ENCODE measurements around the gene CENPA. TPM values are rescaled to one million over a fixed set of nuclear protein-coding genes. Genes with fewer than 3 reads are reported as not detected.
A peak's percentile ranks its signal among the peaks of the same experiment; 100 is the strongest.
"Not testable (repeated sequence)": the region's sequence is repeated elsewhere in the genome, so short reads cannot be mapped to it uniquely, and the experiment has no call there.

The CENPA gene
- polyA plus RNA-seq, 12 donors, result 4.3 to 13.8 (median 7.6) TPM; not detected in 2

DNA sequence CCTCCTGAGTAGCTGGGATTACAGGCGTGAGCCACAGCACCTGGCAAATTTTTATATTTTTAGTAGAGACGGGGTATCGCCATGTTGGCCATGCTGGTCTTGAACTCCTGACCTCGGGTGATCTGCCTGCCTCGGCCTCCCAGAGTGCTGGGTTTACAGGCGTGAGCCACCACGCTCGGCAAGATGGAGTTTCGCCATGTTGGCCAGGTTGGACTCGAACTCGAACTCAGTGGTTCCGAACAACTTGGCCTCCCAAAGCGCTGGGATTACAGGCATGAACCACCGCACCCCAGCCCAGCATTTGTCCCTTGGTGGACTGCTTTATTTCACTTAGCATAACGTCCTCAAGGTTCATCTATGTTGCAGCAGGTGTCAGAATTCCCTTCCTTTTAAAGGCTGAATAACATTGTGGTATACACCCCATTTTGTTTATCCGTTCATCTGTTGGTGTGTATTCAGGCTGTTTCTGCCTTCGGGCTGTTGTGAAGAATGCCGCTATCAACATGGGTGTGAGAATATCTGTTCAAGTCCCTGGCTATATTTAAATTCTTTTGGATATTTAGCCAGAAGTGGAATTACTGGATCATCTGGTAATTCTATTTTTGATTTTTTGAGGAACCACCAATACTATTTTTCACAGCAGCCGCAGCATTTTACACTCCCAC is 1.2 kb upstream of the CENPA start:
- DNase-seq, result no peak

- no peak for DNase-seq
Measured at GRCh38 chr2:26786207-26787028, 562 bp downstream of the CENPA start.

- no peak for DNase-seq
Measured at GRCh38 chr2:26792720-26793119, 6.9 kb downstream of the CENPA start.

GRCh38 chr2:26793518-26793917 is 7.7 kb downstream of the CENPA start:
- DNase-seq, result no peak

- not testable (repeated sequence) for DNase-seq
Measured at GRCh38 chr2:26795135-26795534, 9.3 kb downstream of the CENPA start.

GRCh38 chr2:26801328-26801727 is 15.5 kb downstream of the CENPA start:
- no peak for DNase-seq

- no peak for DNase-seq
Measured at GRCh38 chr2:26801796-26802195, 15.9 kb downstream of the CENPA start.

DNA sequence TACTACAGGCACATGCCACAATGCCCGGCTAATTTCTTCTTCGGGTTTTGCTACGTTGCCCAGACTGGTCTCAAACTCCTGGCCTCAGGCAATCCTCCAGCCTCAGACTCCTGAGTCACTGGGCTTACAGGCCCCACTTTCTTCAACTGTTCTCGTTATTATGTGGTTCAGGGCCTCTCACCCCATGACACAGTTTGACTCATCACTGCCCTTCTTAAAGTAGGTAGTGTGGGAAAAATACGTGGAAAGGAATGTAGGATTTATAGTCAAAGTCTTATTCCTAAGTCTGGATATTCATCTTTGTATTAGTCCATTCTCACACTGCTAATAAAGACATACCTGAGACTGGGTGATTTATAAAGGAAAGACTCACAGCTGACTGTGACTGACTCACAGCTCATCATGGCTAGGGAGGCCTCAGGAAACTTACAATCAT is 19.4 kb downstream of the CENPA start:
- DNase-seq, result no peak

- DNase-seq, result no peak
Measured at GRCh38 chr2:26807788-26808460, 22.1 kb downstream of the CENPA start.

GRCh38 chr2:26809211-26809610 is 23.4 kb downstream of the CENPA start:
- no peak for DNase-seq

GRCh38 chr2:26809876-26810577 is 24.2 kb downstream of the CENPA start:
- DNase-seq, result peak; percentile 13

- DNase-seq, result no peak
Measured at GRCh38 chr2:26811261-26811660, 25.4 kb downstream of the CENPA start.

- DNase-seq, result no peak
Measured at GRCh38 chr2:26811791-26812694, 26.2 kb downstream of the CENPA start.

GRCh38 chr2:26812731-26813130 is 26.9 kb downstream of the CENPA start:
- no peak for DNase-seq

DNA sequence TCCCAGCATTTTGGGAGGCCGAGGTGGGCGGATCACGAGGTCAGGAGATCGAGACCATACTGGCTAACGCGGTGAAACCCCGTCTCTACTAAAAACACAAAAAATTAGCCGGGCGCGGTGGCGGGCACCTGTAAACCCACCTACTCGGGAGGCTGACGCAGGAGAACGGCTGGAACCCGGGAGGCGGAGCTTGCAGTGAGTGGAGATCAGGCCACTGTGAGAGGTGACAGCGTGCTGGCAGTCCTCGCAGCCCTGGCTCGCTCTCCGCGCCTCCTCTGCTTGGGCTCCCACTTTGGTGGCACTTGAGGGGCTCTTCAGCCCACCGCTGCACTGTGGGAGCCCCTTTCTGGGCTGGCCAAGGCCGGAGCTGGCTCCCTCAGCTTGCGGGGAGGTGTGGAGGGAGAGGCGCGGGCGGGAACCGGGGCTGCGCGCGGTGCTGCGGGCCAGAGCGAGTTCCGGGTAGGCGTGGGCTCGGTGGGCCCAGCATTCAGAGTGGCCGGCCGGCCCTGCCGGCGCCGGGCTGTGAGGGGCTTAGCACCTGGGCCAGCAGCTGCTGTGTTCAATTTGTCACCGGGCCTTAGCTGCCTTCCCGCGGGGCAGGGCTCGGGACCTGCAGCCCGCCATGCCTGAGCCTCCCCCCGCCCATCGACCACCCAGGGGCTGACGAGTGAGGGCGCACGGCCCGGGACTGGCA is 28.4 kb downstream of the CENPA start:
- DNase-seq, result not testable (repeated sequence)

GRCh38 chr2:26816893-26817292 is 31.0 kb downstream of the CENPA start:
- no peak for DNase-seq

GRCh38 chr2:26818255-26818654 is 32.4 kb downstream of the CENPA start:
- no peak for DNase-seq

- DNase-seq, result no peak
Measured at GRCh38 chr2:26818972-26819371, 33.1 kb downstream of the CENPA start.

- DNase-seq, result no peak
Measured at GRCh38 chr2:26820932-26821331, 35.1 kb downstream of the CENPA start.

DNA sequence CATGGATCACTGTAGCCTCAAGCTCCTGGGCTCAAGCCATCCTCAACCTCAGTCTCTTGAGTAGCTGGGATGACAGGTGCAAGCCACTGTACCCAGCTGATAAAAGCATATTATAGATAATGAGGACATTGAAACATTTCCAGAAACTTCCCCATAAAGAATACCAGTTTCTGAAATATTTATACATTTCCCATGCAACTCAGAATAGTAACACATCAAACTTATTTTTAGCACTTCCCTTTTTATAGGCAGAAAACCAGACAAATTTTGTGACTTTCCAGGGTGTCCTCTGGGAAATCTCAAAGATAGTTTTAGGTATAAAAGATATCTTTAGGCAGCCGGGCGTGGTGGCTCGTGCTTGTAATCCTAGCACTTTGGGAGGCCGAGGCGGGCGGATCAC is 37.0 kb downstream of the CENPA start:
- no peak for DNase-seq

All from muscle of arm (tissue), 12 donors.